Peyer's patch (tissue), 4 donors: ENCODE results near the gene FGF12. TPM values are rescaled to one million over a fixed set of nuclear protein-coding genes. Genes with fewer than 3 reads are reported as not detected.

Experiments used
- DNase-seq, 3 donors: peaks; one replicate each; pipeline ENCODE4 v3.0.0-alpha.2; 2017 to 2019
- H3K27ac ChIP-seq, 4 donors: fragments of 200-600 bp; sonication (generic); one replicate each; pipeline ENCODE4 v1.5.1; 2016 to 2019
- H3K27me3 ChIP-seq, 2 donors: fragments of 200-600 bp; sonication (generic); one replicate each; pipeline ENCODE4 v1.5.1; 2019
- H3K36me3 ChIP-seq, 3 donors: fragments of 200-600 bp; sonication (generic); one replicate each; pipeline ENCODE4 v1.5.1; 2016 to 2019
- H3K4me1 ChIP-seq, 4 donors: fragments of 200-600 bp; sonication (generic); one replicate each; pipeline ENCODE4 v1.5.1; 2016 to 2019
- H3K4me3 ChIP-seq, 4 donors: fragments of 200-600 bp; sonication (generic); 1 replicate in 3 of 4; 2 replicates in 1 of 4; pipeline ENCODE4 v1.5.1; 2016 to 2019; ENCODE audit warnings: mild to moderate bottlenecking in 1 of 4
- H3K9me3 ChIP-seq, 4 donors: fragments of 200-600 bp; sonication (generic); one replicate each; pipeline ENCODE4 v1.5.1; 2016 to 2019; ENCODE audit warnings: mild to moderate bottlenecking in 1 of 4
- CTCF ChIP-seq, 6 experiments: fragments of 450-650 bp in 4 of 6; fragments of 200-600 bp in 2 of 6; sonication (generic) in 1 of 6; IDR thresholded peaks; one replicate each; pipeline ENCODE4 v1.5.1; 2017 to 2019; ENCODE audit warnings: antibody characterized with exemption in 6 of 6, mild to moderate bottlenecking in 3 of 6, moderate library complexity in 1 of 6
- POLR2A ChIP-seq, 2 donors: fragments of 450-650 bp; IDR thresholded peaks; one replicate each; pipeline ENCODE4 v1.5.1; 2017; ENCODE audit warnings: antibody characterized with exemption in 2 of 2, mild to moderate bottlenecking in 2 of 2, moderate library complexity in 2 of 2
- small RNA-seq, 2 donors: library from RNA; depleted of rRNA; stranded (forward); fragments of <200 nt; gene quantifications; one replicate each; pipeline ENCODE3, GENCODE V24; 2016
- total RNA-seq, 4 donors: library from RNA; depleted of rRNA; stranded (reverse); fragments of >200 nt; gene quantifications; one replicate each; pipeline ENCODE4 v1.1.0, GENCODE V29; 2016

Gene FGF12
- total RNA-seq, 4 donors from 2014 or later: 0.47 TPM; not detected in 3

GRCh38 chr3:192092388-192093005, 634.8 kb downstream of the FGF12 start:
- H3K27ac ChIP-seq: no peak overlapping the region
- H3K4me3 ChIP-seq: no peak overlapping the region
- no peak for DNase-seq
- no peaks in the 10 kb centered on the region for H3K4me1 ChIP-seq
- no peaks in the 10 kb centered on the region for H3K27me3 ChIP-seq
- H3K36me3 ChIP-seq: no peaks in the 10 kb centered on the region
- TF ChIP-seq CTCF (IDR thresholded peaks at IDR 0.05) (no peak), POLR2A (IDR thresholded peaks at IDR 0.05) (no peak)
- H3K9me3 ChIP-seq: no peaks in the 10 kb centered on the region

- Histone ChIP-seq H3K9me3 (no peaks in the 10 kb centered on the region), H3K27ac (no peak overlapping the region), H3K4me1 (no peaks in the 10 kb centered on the region), H3K36me3 (no peaks in the 10 kb centered on the region), H3K27me3 (no peaks in the 10 kb centered on the region), H3K4me3 (no peak overlapping the region)
- TF ChIP-seq POLR2A (IDR thresholded peaks at IDR 0.05) (no peak), CTCF (IDR thresholded peaks at IDR 0.05) (no peak)
- DNase-seq: no peak
Observed at GRCh38 chr3:192091831-192092230, 635.5 kb downstream of the FGF12 start.

- no peak for DNase-seq
- Histone ChIP-seq H3K27me3 (no peaks in the 10 kb centered on the region), H3K4me1 (no peaks in the 10 kb centered on the region), H3K27ac (no peak overlapping the region), H3K4me3 (no peak overlapping the region), H3K36me3 (no peaks in the 10 kb centered on the region), H3K9me3 (no peaks in the 10 kb centered on the region)
- no peak for TF ChIP-seq POLR2A (IDR thresholded peaks at IDR 0.05)
- no peak for TF ChIP-seq CTCF (IDR thresholded peaks at IDR 0.05)
Observed at GRCh38 chr3:192090586-192090985, 636.8 kb downstream of the FGF12 start.

Small RNA genes lying within 50 kb of the gene (small RNA-seq; reads per million reads assigned to genes)
- gene RF01210: 0 reads per million in 2 donors
- gene RNU1-20P: 0 to 0.13 reads per million in 2 donors

Other genes with a start within 250 kb of the FGF12 start
- gene MB21D2, start 190.3 kb upstream of the FGF12 start, total RNA-seq: 10 to 100 TPM in 2 of 4 donors, 1 to 10 TPM in 2; 6.6 to 16.6 (median 13.0) TPM